ENCODE data around the gene ABCB11. TPM values are rescaled to one million over a fixed set of nuclear protein-coding genes. Genes with fewer than 3 reads are reported as not detected.
A peak's percentile ranks its signal among the peaks of the same experiment; 100 is the strongest.

ABCB11 gene
- total RNA-seq, 1 donor from 2014 or later = 0.24 TPM

DNA sequence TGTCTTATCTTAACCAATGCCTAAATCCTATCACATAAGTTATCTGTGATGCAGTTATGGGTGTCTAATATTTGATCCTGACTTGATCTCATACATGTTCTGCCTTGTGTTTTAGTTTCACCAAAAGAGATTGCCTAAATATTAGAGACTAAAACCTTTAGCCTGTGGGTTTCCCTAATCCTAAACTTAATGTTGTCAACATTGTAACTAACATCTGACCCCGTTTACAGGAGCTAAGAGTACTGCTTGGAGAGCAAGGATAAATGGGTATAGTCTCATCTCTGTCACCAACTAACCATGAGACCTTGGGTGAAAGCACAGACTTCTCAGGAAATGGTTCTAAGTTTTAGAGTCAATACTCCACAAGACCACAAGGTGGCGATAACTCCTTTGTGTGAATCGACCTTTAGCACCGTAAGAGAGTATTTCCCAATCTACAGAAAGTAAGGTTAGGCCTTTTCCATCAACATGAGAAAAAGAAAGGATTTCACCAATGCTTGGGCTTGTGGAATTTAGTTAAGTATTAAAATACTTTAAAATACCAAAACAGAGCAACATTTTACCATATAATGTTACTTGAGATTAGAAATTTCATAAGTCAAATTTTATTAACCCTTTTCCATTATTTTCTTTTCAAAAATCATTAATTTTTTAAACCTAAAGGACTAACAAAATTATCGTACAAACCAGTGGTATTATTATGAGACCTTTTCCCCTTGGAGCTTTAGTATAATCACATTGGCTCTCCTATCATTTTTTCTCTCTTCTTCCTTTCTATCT is 69.5 kb downstream of the ABCB11 start:
- H3K9me3 Mint-ChIP-seq = no peaks in the 10 kb centered on the region
- no peak overlapping the region for H3K4me3 Mint-ChIP-seq
- H3K27ac Mint-ChIP-seq = no peak overlapping the region
- DNase-seq (ENCODE audit: extremely low spot score, unreplicated experiment) = no peak
- H3K36me3 Mint-ChIP-seq = no peaks in the 10 kb centered on the region
- no peaks in the 10 kb centered on the region for H3K4me1 Mint-ChIP-seq (ENCODE audit: unreplicated experiment)
- H3K27me3 Mint-ChIP-seq = peaks cover 5% of the 10 kb centered on the region
- TF ChIP-seq, protein P1, sequence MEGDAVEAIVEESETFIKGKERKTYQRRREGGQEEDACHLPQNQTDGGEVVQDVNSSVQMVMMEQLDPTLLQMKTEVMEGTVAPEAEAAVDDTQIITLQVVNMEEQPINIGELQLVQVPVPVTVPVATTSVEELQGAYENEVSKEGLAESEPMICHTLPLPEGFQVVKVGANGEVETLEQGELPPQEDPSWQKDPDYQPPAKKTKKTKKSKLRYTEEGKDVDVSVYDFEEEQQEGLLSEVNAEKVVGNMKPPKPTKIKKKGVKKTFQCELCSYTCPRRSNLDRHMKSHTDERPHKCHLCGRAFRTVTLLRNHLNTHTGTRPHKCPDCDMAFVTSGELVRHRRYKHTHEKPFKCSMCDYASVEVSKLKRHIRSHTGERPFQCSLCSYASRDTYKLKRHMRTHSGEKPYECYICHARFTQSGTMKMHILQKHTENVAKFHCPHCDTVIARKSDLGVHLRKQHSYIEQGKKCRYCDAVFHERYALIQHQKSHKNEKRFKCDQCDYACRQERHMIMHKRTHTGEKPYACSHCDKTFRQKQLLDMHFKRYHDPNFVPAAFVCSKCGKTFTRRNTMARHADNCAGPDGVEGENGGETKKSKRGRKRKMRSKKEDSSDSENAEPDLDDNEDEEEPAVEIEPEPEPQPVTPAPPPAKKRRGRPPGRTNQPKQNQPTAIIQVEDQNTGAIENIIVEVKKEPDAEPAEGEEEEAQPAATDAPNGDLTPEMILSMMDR (conservative IDR thresholded peaks at IDR 0.05) = peak; percentile 91

- no peak overlapping the region for H3K27ac Mint-ChIP-seq
- H3K9me3 Mint-ChIP-seq = peaks cover 6% of the 10 kb centered on the region
- no peaks in the 10 kb centered on the region for H3K27me3 Mint-ChIP-seq
- no peak overlapping the region for H3K4me3 Mint-ChIP-seq
- no peaks in the 10 kb centered on the region for H3K4me1 Mint-ChIP-seq (ENCODE audit: unreplicated experiment)
- no peak for DNase-seq (ENCODE audit: extremely low spot score, unreplicated experiment)
- H3K36me3 Mint-ChIP-seq = no peaks in the 10 kb centered on the region
- TF ChIP-seq, protein P1 (conservative IDR thresholded peaks at IDR 0.05) = no peak
Observed at GRCh38 chr2:168956392-168956791, 74.7 kb downstream of the ABCB11 start.

DNA sequence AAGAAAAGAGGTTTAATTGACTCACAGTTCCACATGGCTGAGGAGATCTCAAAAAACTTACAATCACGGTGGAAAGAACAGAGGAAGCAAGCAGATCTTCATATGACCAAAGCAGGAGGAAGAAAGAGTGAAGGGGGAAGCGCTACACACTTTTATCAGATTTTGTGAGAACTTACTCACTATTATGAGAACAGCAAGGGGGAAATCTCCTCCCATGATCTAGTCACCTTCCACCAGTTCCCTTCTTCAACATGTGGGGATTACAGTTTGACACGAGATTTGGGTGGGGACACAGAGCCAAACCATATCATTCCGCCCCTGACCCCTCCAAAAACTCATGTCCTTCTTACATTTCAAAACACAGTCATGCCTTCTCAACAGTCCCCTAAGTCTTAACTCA is 75.8 kb downstream of the ABCB11 start:
- Mint-ChIP-seq H3K27ac (no peak overlapping the region), H3K9me3 (peaks cover 13% of the 10 kb centered on the region), H3K4me3 (no peak overlapping the region), H3K36me3 (no peaks in the 10 kb centered on the region), H3K27me3 (no peaks in the 10 kb centered on the region), H3K4me1 (ENCODE audit: unreplicated experiment) (no peaks in the 10 kb centered on the region)
- DNase-seq (ENCODE audit: extremely low spot score, unreplicated experiment) = no peak
- TF ChIP-seq, protein P1 (conservative IDR thresholded peaks at IDR 0.05) = no peak

DNA sequence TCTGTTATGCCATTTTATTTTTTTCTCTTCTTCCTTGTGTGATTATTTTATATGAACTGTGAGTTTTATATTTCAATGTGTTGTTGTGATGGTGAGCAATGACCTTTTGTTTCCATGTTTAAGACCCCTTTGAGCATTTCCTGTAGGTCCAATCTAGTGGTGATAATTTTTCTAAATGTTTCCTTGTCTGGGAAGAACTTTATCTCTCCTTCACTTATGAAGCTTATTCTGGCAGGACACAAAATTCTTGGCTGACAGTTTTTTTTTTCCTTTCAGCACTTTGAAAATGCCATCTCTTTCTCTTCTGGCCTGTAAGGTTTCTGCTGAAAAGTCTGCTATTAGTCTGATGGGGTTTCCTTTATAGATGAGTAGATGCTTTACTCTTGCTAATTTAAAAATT is 76.9 kb downstream of the ABCB11 start:
- no peak for DNase-seq (ENCODE audit: extremely low spot score, unreplicated experiment)
- H3K27ac Mint-ChIP-seq = no peak overlapping the region
- H3K4me3 Mint-ChIP-seq = no peak overlapping the region
- TF ChIP-seq, protein P1 (conservative IDR thresholded peaks at IDR 0.05) = no peak
- H3K36me3 Mint-ChIP-seq = no peaks in the 10 kb centered on the region
- no peaks in the 10 kb centered on the region for H3K4me1 Mint-ChIP-seq (ENCODE audit: unreplicated experiment)
- H3K9me3 Mint-ChIP-seq = peaks cover 15% of the 10 kb centered on the region
- H3K27me3 Mint-ChIP-seq = no peaks in the 10 kb centered on the region

GRCh38 chr2:168952424-168952823 is 78.7 kb downstream of the ABCB11 start:
- no peaks in the 10 kb centered on the region for H3K36me3 Mint-ChIP-seq
- H3K9me3 Mint-ChIP-seq = peaks cover 15% of the 10 kb centered on the region
- no peaks in the 10 kb centered on the region for H3K4me1 Mint-ChIP-seq (ENCODE audit: unreplicated experiment)
- TF ChIP-seq, protein P1 (conservative IDR thresholded peaks at IDR 0.05) = no peak
- no peak overlapping the region for H3K27ac Mint-ChIP-seq
- no peak for DNase-seq (ENCODE audit: extremely low spot score, unreplicated experiment)
- no peak overlapping the region for H3K4me3 Mint-ChIP-seq
- no peaks in the 10 kb centered on the region for H3K27me3 Mint-ChIP-seq

All from type B pancreatic cell (in vitro differentiated cells).